Neural progenitor cell (in vitro differentiated cells): ENCODE results near the gene MYLK4. TPM values are rescaled to one million over a fixed set of nuclear protein-coding genes. Genes with fewer than 3 reads are reported as not detected.

Experiments
- DNase-seq: peaks from one replicate; pipeline ENCODE4 v3.0.0-alpha.2; 2016; ENCODE audit warnings: low spot score
- H2AFZ ChIP-seq: fragments of 200-600 bp; sonication (generic); replicated peaks from 2 replicates; pipeline ENCODE4 v1.6.1; 2016; ENCODE audit warnings: antibody characterized with exemption
- H3F3A ChIP-seq: fragments of 200-600 bp; sonication (generic); 2 replicates; pipeline ENCODE4 v1.6.1; 2016; ENCODE audit warnings: antibody characterized with exemption, low read depth
- H3K27ac ChIP-seq: fragments of 200-600 bp; sonication (generic); 2 replicates; pipeline ENCODE4 v1.5.1; 2016; ENCODE audit warnings: mild to moderate bottlenecking
- H3K27me3 ChIP-seq: fragments of 200-600 bp; sonication (generic); 2 replicates; pipeline ENCODE4 v1.6.1; 2016; ENCODE audit warnings: mild to moderate bottlenecking, moderate library complexity
- H3K36me3 ChIP-seq: fragments of 200-600 bp; sonication (generic); 2 replicates; pipeline ENCODE4 v1.5.1; 2016
- H3K4me1 ChIP-seq: fragments of 200-600 bp; sonication (generic); 2 replicates; pipeline ENCODE4 v1.6.1; 2016; ENCODE audit warnings: mixed run types
- H3K4me2 ChIP-seq: fragments of 200-600 bp; sonication (generic); 2 replicates; pipeline ENCODE4 v1.6.1; 2016
- H3K4me3 ChIP-seq: fragments of 200-600 bp; sonication (generic); 2 replicates; pipeline ENCODE4 v1.5.1; 2016
- H3K79me2 ChIP-seq: fragments of 200-600 bp; sonication (generic); 2 replicates; pipeline ENCODE4 v1.6.1; 2016; ENCODE audit warnings: low read depth
- H3K9ac ChIP-seq: fragments of 200-600 bp; sonication (generic); 2 replicates; pipeline ENCODE4 v1.6.1; 2016
- H3K9me3 ChIP-seq: fragments of 200-600 bp; sonication (generic); 2 replicates; pipeline ENCODE4 v1.5.1; 2016; ENCODE audit warnings: low read depth
- H4K20me1 ChIP-seq: fragments of 200-600 bp; sonication (generic); 2 replicates; pipeline ENCODE4 v1.6.1; 2016; ENCODE audit warnings: low read depth
- H3K27ac Mint-ChIP-seq: 3 replicates; pipeline ENCODE4 v1.8.0; 2021; ENCODE audit warnings: mixed read lengths
- H3K27me3 Mint-ChIP-seq: 2 replicates; pipeline ENCODE4 v1.8.0; 2022; ENCODE audit warnings: low read depth, mild to moderate bottlenecking, inconsistent platforms, moderate library complexity, mixed read lengths; ENCODE audit not compliant: insufficient read depth
- H3K36me3 Mint-ChIP-seq: 3 replicates; pipeline ENCODE4 v1.8.0; 2021; ENCODE audit warnings: mixed read lengths
- H3K4me1 Mint-ChIP-seq: 3 replicates; pipeline ENCODE4 v1.8.0; 2021; ENCODE audit warnings: mixed read lengths
- H3K4me3 Mint-ChIP-seq: 3 replicates; pipeline ENCODE4 v1.8.0; 2021; ENCODE audit warnings: mild to moderate bottlenecking, moderate library complexity, mixed read lengths
- H3K9me3 Mint-ChIP-seq: 3 replicates; pipeline ENCODE4 v1.8.0; 2020; ENCODE audit warnings: mixed read lengths
- EZH2 ChIP-seq: fragments of 200-600 bp; sonication (generic); IDR thresholded peaks from 2 replicates; pipeline ENCODE4 v1.6.1; 2017; ENCODE audit warnings: antibody characterized with exemption, mild to moderate bottlenecking, moderate library complexity
- EZH2phosphoT487 ChIP-seq: fragments of 200-600 bp; sonication (generic); IDR thresholded peaks from 2 replicates; pipeline ENCODE4 v1.6.1; 2017; ENCODE audit warnings: antibody characterized with exemption
- total RNA-seq: library from RNA; depleted of rRNA; stranded (reverse); fragments of >200 nt; gene quantifications from 2 replicates; pipeline ENCODE4 v1.2.3, GENCODE V29; 2015; ENCODE audit warnings: low replicate concordance
- TF ChIP-seq, protein P1 (sequence below): fragments of 200-600 bp; sonication (generic); IDR thresholded peaks from 2 replicates; pipeline ENCODE4 v1.5.1; 2017; ENCODE audit warnings: antibody characterized with exemption, mild to moderate bottlenecking

Gene MYLK4
- total RNA-seq, 1 donor from 2014 or later = not detected

DNA sequence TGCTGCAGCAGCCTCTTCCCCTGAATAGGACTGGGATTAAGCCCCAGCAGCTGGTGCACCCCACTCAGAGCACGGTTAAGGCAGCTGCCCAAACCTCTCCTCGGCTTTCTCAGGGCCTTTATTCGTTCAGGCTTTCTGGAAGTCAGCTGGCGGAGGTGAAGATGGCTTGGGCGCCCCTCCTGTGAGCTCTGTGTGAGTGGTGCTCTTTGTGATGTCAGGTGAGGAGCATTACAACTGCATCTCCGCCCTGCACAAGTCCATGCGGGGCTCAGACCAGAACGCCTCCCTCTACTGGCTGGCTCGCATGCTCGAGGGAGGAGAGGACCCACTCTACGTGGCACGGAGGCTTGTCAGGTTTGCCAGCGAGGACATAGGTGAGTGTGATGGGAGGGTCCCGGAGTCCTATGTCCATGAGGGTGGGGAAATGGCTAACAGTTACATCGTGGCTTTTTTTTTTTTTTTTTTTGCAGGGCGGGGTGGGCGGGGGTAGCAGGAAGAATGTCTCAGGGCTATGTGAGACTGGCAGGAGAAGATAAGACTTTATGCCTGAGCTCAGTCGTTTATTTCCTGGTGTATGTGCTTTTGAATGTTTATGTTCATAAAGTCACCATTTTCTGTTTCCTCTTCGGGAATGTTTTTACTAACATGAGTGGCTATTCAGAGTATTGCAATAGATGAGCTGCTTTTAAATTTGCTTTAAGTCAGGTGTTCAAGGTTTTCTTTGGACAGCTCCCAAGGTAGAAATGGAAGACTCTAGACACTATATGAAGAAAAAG is 32.7 kb upstream of the MYLK4 start:
- H3K4me3 ChIP-seq = no peak overlapping the region
- H3K79me2 ChIP-seq = peaks cover 14% of the 10 kb centered on the region
- H3K4me1 ChIP-seq = peaks cover 6% of the 10 kb centered on the region
- Mint-ChIP-seq H3K9me3 (no peaks in the 10 kb centered on the region), H3K36me3 (peaks cover 47% of the 10 kb centered on the region), H3K4me1 (peaks cover 20% of the 10 kb centered on the region), H3K4me3 (no peak overlapping the region), H3K27me3 (peaks cover 5% of the 10 kb centered on the region), H3K27ac (no peak overlapping the region)
- H3K27me3 ChIP-seq = no peaks in the 10 kb centered on the region
- no peaks in the 10 kb centered on the region for H3F3A ChIP-seq
- no peaks in the 10 kb centered on the region for H3K36me3 ChIP-seq
- no peak overlapping the region for H3K27ac ChIP-seq
- TF ChIP-seq EZH2phosphoT487 (no peak), EZH2 (no peak)
- TF ChIP-seq, protein P1, sequence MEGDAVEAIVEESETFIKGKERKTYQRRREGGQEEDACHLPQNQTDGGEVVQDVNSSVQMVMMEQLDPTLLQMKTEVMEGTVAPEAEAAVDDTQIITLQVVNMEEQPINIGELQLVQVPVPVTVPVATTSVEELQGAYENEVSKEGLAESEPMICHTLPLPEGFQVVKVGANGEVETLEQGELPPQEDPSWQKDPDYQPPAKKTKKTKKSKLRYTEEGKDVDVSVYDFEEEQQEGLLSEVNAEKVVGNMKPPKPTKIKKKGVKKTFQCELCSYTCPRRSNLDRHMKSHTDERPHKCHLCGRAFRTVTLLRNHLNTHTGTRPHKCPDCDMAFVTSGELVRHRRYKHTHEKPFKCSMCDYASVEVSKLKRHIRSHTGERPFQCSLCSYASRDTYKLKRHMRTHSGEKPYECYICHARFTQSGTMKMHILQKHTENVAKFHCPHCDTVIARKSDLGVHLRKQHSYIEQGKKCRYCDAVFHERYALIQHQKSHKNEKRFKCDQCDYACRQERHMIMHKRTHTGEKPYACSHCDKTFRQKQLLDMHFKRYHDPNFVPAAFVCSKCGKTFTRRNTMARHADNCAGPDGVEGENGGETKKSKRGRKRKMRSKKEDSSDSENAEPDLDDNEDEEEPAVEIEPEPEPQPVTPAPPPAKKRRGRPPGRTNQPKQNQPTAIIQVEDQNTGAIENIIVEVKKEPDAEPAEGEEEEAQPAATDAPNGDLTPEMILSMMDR = peak; percentile 28
- no peaks in the 10 kb centered on the region for H3K9me3 ChIP-seq
- H4K20me1 ChIP-seq = peaks cover 27% of the 10 kb centered on the region
- no peak overlapping the region for H3K4me2 ChIP-seq
- DNase-seq = peak; percentile 30
- H3K9ac ChIP-seq = no peak overlapping the region
- no peak overlapping the region for H2AFZ ChIP-seq

DNA sequence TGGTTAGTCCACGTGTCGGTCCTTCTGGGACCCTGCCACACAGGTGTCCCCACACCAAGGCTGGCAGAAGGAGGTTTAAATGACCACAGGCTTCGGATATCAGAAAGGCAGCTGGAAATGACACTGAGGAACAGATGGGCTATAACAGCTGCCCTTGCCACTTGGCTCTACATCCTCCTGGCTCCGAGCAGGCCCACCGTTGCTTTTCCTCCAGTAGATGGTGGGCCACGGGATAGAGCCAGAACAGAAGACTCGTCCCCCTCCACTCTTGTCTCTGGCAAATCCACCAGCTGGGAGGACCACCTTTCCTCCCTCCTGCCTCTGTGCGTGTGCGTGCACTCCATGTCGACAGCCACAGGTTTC is 32.1 kb upstream of the MYLK4 start:
- Mint-ChIP-seq H3K4me1 (peaks cover 20% of the 10 kb centered on the region), H3K9me3 (no peaks in the 10 kb centered on the region), H3K36me3 (peaks cover 50% of the 10 kb centered on the region), H3K27me3 (peaks cover 5% of the 10 kb centered on the region), H3K4me3 (no peak overlapping the region), H3K27ac (no peak overlapping the region)
- Histone ChIP-seq H3F3A (no peaks in the 10 kb centered on the region), H4K20me1 (peaks cover 31% of the 10 kb centered on the region), H3K4me2 (no peak overlapping the region), H3K27me3 (no peaks in the 10 kb centered on the region), H3K9ac (no peak overlapping the region), H3K9me3 (no peaks in the 10 kb centered on the region), H3K4me1 (peaks cover 6% of the 10 kb centered on the region), H3K79me2 (peaks cover 20% of the 10 kb centered on the region), H3K36me3 (no peaks in the 10 kb centered on the region), H2AFZ (no peak overlapping the region), H3K4me3 (no peak overlapping the region), H3K27ac (no peak overlapping the region)
- no peak for DNase-seq
- TF ChIP-seq EZH2 = no peak

DNA sequence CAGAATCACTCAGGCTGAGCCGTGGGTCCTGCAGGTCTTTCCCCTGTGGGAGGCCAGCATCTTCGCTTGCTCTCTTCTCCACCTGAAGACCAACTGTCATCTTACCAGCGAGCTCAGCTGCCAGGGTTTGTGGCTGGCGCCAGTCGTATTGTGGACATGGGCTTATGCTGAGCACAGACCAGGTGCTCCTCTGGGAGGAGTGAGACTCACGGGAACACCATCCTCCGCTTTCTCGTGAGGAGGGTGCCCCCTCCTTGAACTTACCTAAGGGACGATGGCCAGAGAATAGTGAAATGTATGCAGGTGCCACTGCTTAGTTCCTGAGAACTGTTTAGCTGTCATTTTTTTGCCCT is 31.6 kb upstream of the MYLK4 start:
- Mint-ChIP-seq H3K4me1 (peaks cover 20% of the 10 kb centered on the region), H3K4me3 (no peak overlapping the region), H3K9me3 (no peaks in the 10 kb centered on the region), H3K36me3 (peaks cover 50% of the 10 kb centered on the region), H3K27ac (no peak overlapping the region), H3K27me3 (peaks cover 5% of the 10 kb centered on the region)
- Histone ChIP-seq H2AFZ (no peak overlapping the region), H3F3A (no peaks in the 10 kb centered on the region), H3K27ac (no peak overlapping the region), H3K9me3 (no peaks in the 10 kb centered on the region), H3K4me1 (peaks cover 11% of the 10 kb centered on the region), H3K4me2 (no peak overlapping the region), H3K36me3 (no peaks in the 10 kb centered on the region), H3K4me3 (no peak overlapping the region), H3K9ac (no peak overlapping the region), H4K20me1 (peaks cover 36% of the 10 kb centered on the region), H3K79me2 (peaks cover 24% of the 10 kb centered on the region), H3K27me3 (no peaks in the 10 kb centered on the region)
- DNase-seq = no peak
- TF ChIP-seq, protein P1 = no peak
- TF ChIP-seq EZH2 = no peak
- no peak for TF ChIP-seq EZH2phosphoT487

DNA sequence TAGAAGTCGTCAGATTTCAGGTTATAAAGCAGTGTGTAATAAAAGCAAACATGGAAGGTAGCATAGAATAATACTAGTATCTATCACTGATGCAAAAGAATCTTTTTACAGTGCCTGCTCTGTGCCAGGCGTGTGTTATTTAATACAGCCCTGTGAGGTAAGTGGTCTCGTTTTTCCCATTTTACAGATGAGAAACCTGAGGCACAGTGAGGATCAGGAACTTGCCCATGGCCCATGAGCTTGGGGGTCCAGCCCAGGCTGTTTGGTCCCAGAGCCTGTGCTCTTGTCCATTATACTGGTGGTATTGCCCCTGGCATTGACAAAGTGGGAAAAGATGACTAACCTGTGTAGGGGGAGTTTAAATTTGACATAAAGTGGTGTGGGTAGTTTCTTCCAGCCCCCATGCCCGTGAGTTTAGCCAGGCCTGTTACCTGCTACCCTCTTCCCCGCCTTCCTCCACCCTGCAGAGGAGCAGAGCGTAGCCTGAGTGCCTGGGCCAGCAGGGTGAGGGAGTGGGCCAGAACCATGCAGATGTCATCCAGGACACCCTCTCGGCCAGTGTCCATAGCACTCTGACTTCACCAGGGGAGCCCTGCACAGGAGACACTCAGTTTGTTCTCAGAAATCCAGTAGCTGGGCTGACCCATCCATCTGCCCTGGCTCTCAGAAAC is 31.1 kb upstream of the MYLK4 start:
- Histone ChIP-seq H3K27me3 (no peaks in the 10 kb centered on the region), H3K9ac (no peak overlapping the region), H2AFZ (no peak overlapping the region), H3K4me1 (peaks cover 16% of the 10 kb centered on the region), H3K36me3 (no peaks in the 10 kb centered on the region), H3K4me3 (no peak overlapping the region), H3K27ac (no peak overlapping the region), H3K9me3 (no peaks in the 10 kb centered on the region), H3K4me2 (no peak overlapping the region), H3K79me2 (peaks cover 28% of the 10 kb centered on the region), H4K20me1 (peaks cover 40% of the 10 kb centered on the region), H3F3A (no peaks in the 10 kb centered on the region)
- Mint-ChIP-seq H3K27me3 (peaks cover 5% of the 10 kb centered on the region), H3K4me1 (peaks cover 20% of the 10 kb centered on the region), H3K27ac (no peak overlapping the region), H3K4me3 (no peak overlapping the region), H3K9me3 (no peaks in the 10 kb centered on the region), H3K36me3 (peaks cover 46% of the 10 kb centered on the region)
- TF ChIP-seq, protein P1 = no peak
- no peak for TF ChIP-seq EZH2phosphoT487
- TF ChIP-seq EZH2 = no peak
- no peak for DNase-seq
